Measurements from ENCODE around the gene KAZN.

Gene KAZN

GRCh38 chr1:14919751-14920150 is 321.3 kb downstream of the KAZN start:
- no peak for ATAC-seq
- Mint-ChIP-seq H3K4me3 (no peak overlapping the region), H3K4me1 (no peaks in the 10 kb centered on the region), H3K27ac (no peak overlapping the region), H3K9me3 (no peaks in the 10 kb centered on the region), H3K36me3 (no peaks in the 10 kb centered on the region)
- DNase-seq (ENCODE audit: low spot score in 2 of 2): no peak

GRCh38 chr1:14921057-14921456 is 322.6 kb downstream of the KAZN start:
- Mint-ChIP-seq H3K9me3 (no peaks in the 10 kb centered on the region), H3K36me3 (no peaks in the 10 kb centered on the region), H3K4me3 (no peak overlapping the region), H3K27ac (no peak overlapping the region), H3K4me1 (peaks cover 6% of the 10 kb centered on the region)
- ATAC-seq (no peak), DNase-seq (ENCODE audit: low spot score in 2 of 2) (no peak)

- ATAC-seq (peak; percentile 19), DNase-seq (ENCODE audit: low spot score in 2 of 2) (no peak)
- H3K9me3 Mint-ChIP-seq: no peaks in the 10 kb centered on the region
- H3K4me3 Mint-ChIP-seq: peak overlapping the region; percentile 63
- no peaks in the 10 kb centered on the region for H3K36me3 Mint-ChIP-seq
- H3K4me1 Mint-ChIP-seq: peaks cover 6% of the 10 kb centered on the region
- no peak overlapping the region for H3K27ac Mint-ChIP-seq
Observed at GRCh38 chr1:14922942-14923726, 324.6 kb downstream of the KAZN start.

GRCh38 chr1:14923727-14924452 is 325.4 kb downstream of the KAZN start:
- peak overlapping the region; percentile 63 for H3K4me3 Mint-ChIP-seq
- H3K4me1 Mint-ChIP-seq: peaks cover 6% of the 10 kb centered on the region
- no peaks in the 10 kb centered on the region for H3K9me3 Mint-ChIP-seq
- DNase-seq (ENCODE audit: low spot score in 2 of 2) (no peak), ATAC-seq (peak; percentile 60)
- no peaks in the 10 kb centered on the region for H3K36me3 Mint-ChIP-seq
- H3K27ac Mint-ChIP-seq: no peak overlapping the region

GRCh38 chr1:14924455-14925331 is 326.2 kb downstream of the KAZN start:
- Mint-ChIP-seq H3K4me1 (peaks cover 6% of the 10 kb centered on the region), H3K36me3 (no peaks in the 10 kb centered on the region), H3K27ac (no peak overlapping the region), H3K9me3 (no peaks in the 10 kb centered on the region), H3K4me3 (peak overlapping the region; percentile 25)
- no peak for ATAC-seq
- no peak for DNase-seq (ENCODE audit: low spot score in 2 of 2)

GRCh38 chr1:14925336-14926136 is 327.1 kb downstream of the KAZN start:
- DNase-seq (ENCODE audit: low spot score in 2 of 2) (no peak), ATAC-seq (no peak)
- Mint-ChIP-seq H3K9me3 (no peaks in the 10 kb centered on the region), H3K4me1 (peaks cover 6% of the 10 kb centered on the region), H3K27ac (no peak overlapping the region), H3K36me3 (no peaks in the 10 kb centered on the region), H3K4me3 (peak overlapping the region; percentile 25)

GRCh38 chr1:14926229-14926628 is 327.7 kb downstream of the KAZN start:
- no peaks in the 10 kb centered on the region for H3K36me3 Mint-ChIP-seq
- H3K9me3 Mint-ChIP-seq: no peaks in the 10 kb centered on the region
- H3K4me1 Mint-ChIP-seq: peaks cover 6% of the 10 kb centered on the region
- DNase-seq (ENCODE audit: low spot score in 2 of 2): no peak
- ATAC-seq: no peak
- H3K27ac Mint-ChIP-seq: no peak overlapping the region
- H3K4me3 Mint-ChIP-seq: no peak overlapping the region

- Mint-ChIP-seq H3K4me3 (no peak overlapping the region), H3K4me1 (peaks cover 6% of the 10 kb centered on the region), H3K36me3 (no peaks in the 10 kb centered on the region), H3K9me3 (no peaks in the 10 kb centered on the region), H3K27ac (no peak overlapping the region)
- DNase-seq (ENCODE audit: low spot score in 2 of 2) (no peak), ATAC-seq (no peak)
Observed at GRCh38 chr1:14926818-14927575, 328.5 kb downstream of the KAZN start.

- peaks cover 6% of the 10 kb centered on the region for H3K4me1 Mint-ChIP-seq
- ATAC-seq (no peak), DNase-seq (ENCODE audit: low spot score in 2 of 2) (no peak)
- H3K27ac Mint-ChIP-seq: no peak overlapping the region
- H3K9me3 Mint-ChIP-seq: no peaks in the 10 kb centered on the region
- H3K4me3 Mint-ChIP-seq: no peak overlapping the region
- H3K36me3 Mint-ChIP-seq: no peaks in the 10 kb centered on the region
Observed at GRCh38 chr1:14928412-14928811, 329.9 kb downstream of the KAZN start.

GRCh38 chr1:14928886-14929546 is 330.5 kb downstream of the KAZN start:
- ATAC-seq: no peak
- Mint-ChIP-seq H3K36me3 (no peaks in the 10 kb centered on the region), H3K27ac (no peak overlapping the region), H3K9me3 (no peaks in the 10 kb centered on the region), H3K4me1 (peaks cover 6% of the 10 kb centered on the region), H3K4me3 (no peak overlapping the region)
- DNase-seq (ENCODE audit: low spot score in 2 of 2): no peak

- Mint-ChIP-seq H3K9me3 (no peaks in the 10 kb centered on the region), H3K27ac (no peak overlapping the region), H3K36me3 (no peaks in the 10 kb centered on the region), H3K4me1 (peaks cover 6% of the 10 kb centered on the region), H3K4me3 (no peak overlapping the region)
- no peak for ATAC-seq
- no peak for DNase-seq (ENCODE audit: low spot score in 2 of 2)
Observed at GRCh38 chr1:14929547-14930246, 331.2 kb downstream of the KAZN start.

GRCh38 chr1:14930247-14930965 is 331.9 kb downstream of the KAZN start:
- Mint-ChIP-seq H3K9me3 (no peaks in the 10 kb centered on the region), H3K36me3 (no peaks in the 10 kb centered on the region), H3K27ac (no peak overlapping the region), H3K4me3 (no peak overlapping the region), H3K4me1 (no peaks in the 10 kb centered on the region)
- DNase-seq (ENCODE audit: low spot score in 2 of 2) (no peak), ATAC-seq (no peak)
